Activated naive CD4-positive, alpha-beta T cell treated with anti-CD3 and anti-CD28 coated beads, Interleukin-2, amount 50 U/mL, for 16 hours (primary cell): ENCODE data around the gene NCMAP.
"Not testable (repeated sequence)": the region's sequence is repeated elsewhere in the genome, so short reads cannot be mapped to it uniquely, and the experiment has no call there.

Experiments
- DNase-seq: peaks from one replicate; pipeline ENCODE4 v3.0.0-alpha.2; 2020

NCMAP gene

GRCh38 chr1:24555591-24556413, at the start of gene NCMAP:
NCMAP (plus strand) TSS chr1:24556087; CDS start chr1:24595431, 39,344 bp downstream.
- DNase-seq: peak; percentile 59

- no peak for DNase-seq
Measured at GRCh38 chr1:24506691-24507381, 49.1 kb upstream of the NCMAP start.

- no peak for DNase-seq
Measured at GRCh38 chr1:24507405-24507804, 48.5 kb upstream of the NCMAP start.

- no peak for DNase-seq
Measured at GRCh38 chr1:24508911-24509310, 47.0 kb upstream of the NCMAP start.

GRCh38 chr1:24513706-24514105, 42.2 kb upstream of the NCMAP start:
- no peak for DNase-seq

GRCh38 chr1:24514946-24515345, 40.9 kb upstream of the NCMAP start:
- no peak for DNase-seq

GRCh38 chr1:24515671-24516209, 40.1 kb upstream of the NCMAP start:
- DNase-seq: not testable (repeated sequence)

GRCh38 chr1:24516506-24516905, 39.4 kb upstream of the NCMAP start:
- DNase-seq: no peak

GRCh38 chr1:24517898-24518297, 38.0 kb upstream of the NCMAP start:
- DNase-seq: no peak

GRCh38 chr1:24520282-24520681, 35.6 kb upstream of the NCMAP start:
- DNase-seq: not testable (repeated sequence)

- DNase-seq: no peak
Measured at GRCh38 chr1:24525606-24526005, 30.3 kb upstream of the NCMAP start.

- no peak for DNase-seq
Measured at GRCh38 chr1:24526045-24526444, 29.8 kb upstream of the NCMAP start.

GRCh38 chr1:24526940-24527542, 28.8 kb upstream of the NCMAP start:
- DNase-seq: peak; percentile 61

GRCh38 chr1:24528744-24529143, 27.1 kb upstream of the NCMAP start:
- DNase-seq: no peak

GRCh38 chr1:24529292-24529691, 26.6 kb upstream of the NCMAP start:
- not testable (repeated sequence) for DNase-seq

- DNase-seq: peak; percentile 69
Measured at GRCh38 chr1:24535021-24535424, 20.9 kb upstream of the NCMAP start.

GRCh38 chr1:24535778-24536177, 20.1 kb upstream of the NCMAP start:
- no peak for DNase-seq

GRCh38 chr1:24536391-24536840, 19.5 kb upstream of the NCMAP start:
- DNase-seq: peak; percentile 45

GRCh38 chr1:24540051-24540905, 15.6 kb upstream of the NCMAP start:
- DNase-seq: no peak

GRCh38 chr1:24540906-24541710, 14.8 kb upstream of the NCMAP start:
- peak; percentile 33 for DNase-seq

GRCh38 chr1:24541711-24542346, 14.1 kb upstream of the NCMAP start:
- no peak for DNase-seq
